Nephron progenitor cell (in vitro differentiated cells): ENCODE measurements around the gene UGT3A1.

ENCODE experiments used
- DNase-seq: peaks from one replicate; pipeline ENCODE4 v3.0.0; 2021
- H3K27ac Mint-ChIP-seq: 2 replicates; pipeline ENCODE4 v1.8.0; 2021; ENCODE audit warnings: mild to moderate bottlenecking, moderate library complexity, mixed read lengths
- H3K27me3 Mint-ChIP-seq: 2 replicates; pipeline ENCODE4 v1.8.0; 2021; ENCODE audit warnings: mild to moderate bottlenecking, low read depth, mixed read lengths; ENCODE audit not compliant: poor library complexity
- H3K36me3 Mint-ChIP-seq: 2 replicates; pipeline ENCODE4 v1.8.0; 2021; ENCODE audit warnings: low read depth, mixed read lengths
- H3K4me1 Mint-ChIP-seq: 2 replicates; pipeline ENCODE4 v1.8.0; 2021; ENCODE audit warnings: mixed read lengths
- H3K4me3 Mint-ChIP-seq: 2 replicates; pipeline ENCODE4 v1.8.0; 2021; ENCODE audit warnings: mild to moderate bottlenecking, moderate library complexity, mixed read lengths
- H3K9me3 Mint-ChIP-seq: 2 replicates; pipeline ENCODE4 v1.8.0; 2021; ENCODE audit warnings: mild to moderate bottlenecking, moderate library complexity, mixed read lengths
- TF ChIP-seq, protein P1 (sequence below): fragments of 200-600 bp; sonication (generic); IDR thresholded peaks from 2 replicates; pipeline ENCODE4 v1.5.0; 2021; ENCODE audit warnings: antibody characterized with exemption

Gene UGT3A1

DNA sequence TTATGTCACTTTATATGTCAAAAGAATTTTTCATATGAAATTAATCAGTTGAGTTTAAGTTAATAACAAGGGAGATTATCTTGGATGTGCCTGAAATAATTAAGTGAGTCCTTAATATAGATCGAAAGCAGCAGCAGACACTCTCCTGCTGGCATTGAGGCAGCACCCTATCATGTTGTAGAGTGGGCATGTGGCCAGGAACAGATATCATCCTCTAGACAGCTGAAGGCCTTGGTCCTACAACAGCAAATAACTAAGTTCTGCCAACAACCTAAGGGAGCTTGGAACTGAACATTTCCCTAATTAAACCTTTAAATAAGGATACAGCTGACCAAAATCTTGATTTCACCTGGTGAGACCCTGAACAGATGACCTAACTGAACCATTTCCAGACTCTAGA, 25.8 kb upstream of the UGT3A1 start:
- Mint-ChIP-seq H3K4me1 (no peaks in the 10 kb centered on the region), H3K4me3 (no peak overlapping the region), H3K36me3 (no peaks in the 10 kb centered on the region), H3K9me3 (peaks cover 66% of the 10 kb centered on the region), H3K27me3 (no peaks in the 10 kb centered on the region), H3K27ac (no peak overlapping the region)
- DNase-seq, result no peak
- TF ChIP-seq, protein P1, sequence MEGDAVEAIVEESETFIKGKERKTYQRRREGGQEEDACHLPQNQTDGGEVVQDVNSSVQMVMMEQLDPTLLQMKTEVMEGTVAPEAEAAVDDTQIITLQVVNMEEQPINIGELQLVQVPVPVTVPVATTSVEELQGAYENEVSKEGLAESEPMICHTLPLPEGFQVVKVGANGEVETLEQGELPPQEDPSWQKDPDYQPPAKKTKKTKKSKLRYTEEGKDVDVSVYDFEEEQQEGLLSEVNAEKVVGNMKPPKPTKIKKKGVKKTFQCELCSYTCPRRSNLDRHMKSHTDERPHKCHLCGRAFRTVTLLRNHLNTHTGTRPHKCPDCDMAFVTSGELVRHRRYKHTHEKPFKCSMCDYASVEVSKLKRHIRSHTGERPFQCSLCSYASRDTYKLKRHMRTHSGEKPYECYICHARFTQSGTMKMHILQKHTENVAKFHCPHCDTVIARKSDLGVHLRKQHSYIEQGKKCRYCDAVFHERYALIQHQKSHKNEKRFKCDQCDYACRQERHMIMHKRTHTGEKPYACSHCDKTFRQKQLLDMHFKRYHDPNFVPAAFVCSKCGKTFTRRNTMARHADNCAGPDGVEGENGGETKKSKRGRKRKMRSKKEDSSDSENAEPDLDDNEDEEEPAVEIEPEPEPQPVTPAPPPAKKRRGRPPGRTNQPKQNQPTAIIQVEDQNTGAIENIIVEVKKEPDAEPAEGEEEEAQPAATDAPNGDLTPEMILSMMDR, result no peak

- no peak for DNase-seq
- H3K27me3 Mint-ChIP-seq, result no peaks in the 10 kb centered on the region
- TF ChIP-seq, protein P1, result no peak
- H3K4me3 Mint-ChIP-seq, result no peak overlapping the region
- no peak overlapping the region for H3K27ac Mint-ChIP-seq
- H3K4me1 Mint-ChIP-seq, result no peaks in the 10 kb centered on the region
- no peaks in the 10 kb centered on the region for H3K36me3 Mint-ChIP-seq
- peaks cover 66% of the 10 kb centered on the region for H3K9me3 Mint-ChIP-seq
Measured at GRCh38 chr5:36013182-36013581, 22.0 kb upstream of the UGT3A1 start.

- no peak for DNase-seq
- Mint-ChIP-seq H3K4me3 (no peak overlapping the region), H3K27ac (no peak overlapping the region), H3K27me3 (no peaks in the 10 kb centered on the region), H3K36me3 (no peaks in the 10 kb centered on the region), H3K9me3 (peaks cover 52% of the 10 kb centered on the region), H3K4me1 (no peaks in the 10 kb centered on the region)
- TF ChIP-seq, protein P1, result no peak
Measured at GRCh38 chr5:36009698-36010097, 18.5 kb upstream of the UGT3A1 start.

DNA sequence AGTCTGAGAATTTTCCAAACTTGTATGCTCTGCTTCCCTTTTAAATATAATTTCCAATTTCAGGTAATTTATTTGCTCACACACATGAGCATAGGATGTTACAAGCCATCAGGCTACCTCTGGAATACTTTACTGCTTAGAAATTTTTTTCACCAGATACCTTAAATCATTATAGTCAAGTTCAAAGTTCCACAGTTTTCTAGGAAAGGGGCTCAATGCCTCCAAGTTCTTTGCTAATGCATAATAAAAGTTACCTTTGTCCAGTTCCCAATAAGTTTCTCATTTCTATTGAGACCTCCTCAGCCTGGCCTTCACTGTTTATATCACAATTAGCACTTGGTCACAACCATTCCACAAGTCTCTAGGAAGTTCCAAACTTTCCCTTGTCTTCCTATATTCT, 16.2 kb upstream of the UGT3A1 start:
- H3K4me1 Mint-ChIP-seq, result no peaks in the 10 kb centered on the region
- H3K4me3 Mint-ChIP-seq, result no peak overlapping the region
- no peak overlapping the region for H3K27ac Mint-ChIP-seq
- TF ChIP-seq, protein P1, result no peak
- no peaks in the 10 kb centered on the region for H3K27me3 Mint-ChIP-seq
- no peak for DNase-seq
- peaks cover 30% of the 10 kb centered on the region for H3K9me3 Mint-ChIP-seq
- H3K36me3 Mint-ChIP-seq, result no peaks in the 10 kb centered on the region

GRCh38 chr5:36006163-36006562, 15.0 kb upstream of the UGT3A1 start:
- TF ChIP-seq, protein P1, result no peak
- no peak for DNase-seq
- H3K36me3 Mint-ChIP-seq, result no peaks in the 10 kb centered on the region
- H3K4me3 Mint-ChIP-seq, result no peak overlapping the region
- no peaks in the 10 kb centered on the region for H3K4me1 Mint-ChIP-seq
- H3K27ac Mint-ChIP-seq, result no peak overlapping the region
- peaks cover 4% of the 10 kb centered on the region for H3K27me3 Mint-ChIP-seq
- H3K9me3 Mint-ChIP-seq, result peaks cover 22% of the 10 kb centered on the region

DNA sequence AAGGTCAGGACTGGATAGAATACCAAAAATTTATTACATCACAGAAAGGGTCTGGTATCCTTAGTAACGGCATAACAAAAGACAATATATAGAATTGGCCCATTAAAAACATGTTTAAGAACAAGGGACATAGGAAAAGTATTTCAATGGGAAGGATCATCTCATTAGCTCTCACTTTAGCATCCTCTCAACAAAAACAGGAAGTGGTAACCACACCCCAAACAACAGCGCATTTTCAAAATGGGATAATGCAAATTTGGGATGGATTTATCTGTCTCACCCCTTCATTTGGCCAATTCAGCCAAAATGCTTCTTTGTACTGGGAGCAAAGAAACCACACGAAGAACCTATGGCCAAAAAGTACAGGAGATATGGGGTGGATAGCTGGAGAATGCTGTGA, 9.8 kb upstream of the UGT3A1 start:
- H3K4me3 Mint-ChIP-seq, result no peak overlapping the region
- no peak overlapping the region for H3K27ac Mint-ChIP-seq
- peaks cover 12% of the 10 kb centered on the region for H3K27me3 Mint-ChIP-seq
- DNase-seq, result no peak
- no peaks in the 10 kb centered on the region for H3K9me3 Mint-ChIP-seq
- TF ChIP-seq, protein P1, result no peak
- no peaks in the 10 kb centered on the region for H3K4me1 Mint-ChIP-seq
- no peaks in the 10 kb centered on the region for H3K36me3 Mint-ChIP-seq
